Activated CD4-positive, alpha-beta T cell treated with anti-CD3 and anti-CD28 coated beads, Interleukin-2, amount 10 ng/mL, durations not matched to agents 7 days and 5 days (primary cell): Measurements from ENCODE around the gene DNAJC9. TPM values are rescaled to one million over a fixed set of nuclear protein-coding genes. Genes with fewer than 3 reads are reported as not detected.

Experiments used
- CTCF ChIA-PET: fragments of 350-600 bp; sonication (Branson Sonifier 250); formaldehyde crosslinking; loops from one replicate; lab custom pipeline; 2021; ENCODE audit warnings: antibody characterized with exemption; lab: Charles Lee
- POLR2A ChIA-PET: fragments of 350-600 bp; sonication (Branson Sonifier 250); formaldehyde crosslinking; loops from one replicate; lab custom pipeline; 2021; ENCODE audit warnings: antibody characterized with exemption; lab: Charles Lee
- DNase-seq: peaks from one replicate; pipeline ENCODE4 v3.0.0-alpha.2; 2020
- H3K27ac Mint-ChIP-seq: one replicate; pipeline ENCODE4 v1.8.0; 2021; ENCODE audit warnings: mild to moderate bottlenecking, moderate library complexity, mixed read lengths
- H3K27me3 Mint-ChIP-seq: one replicate; pipeline ENCODE4 v1.8.0; 2021; ENCODE audit warnings: mixed read lengths
- H3K36me3 Mint-ChIP-seq: one replicate; pipeline ENCODE4 v1.8.0; 2021; ENCODE audit warnings: low read depth, mixed read lengths
- H3K4me1 Mint-ChIP-seq: one replicate; pipeline ENCODE4 v1.8.0; 2021; ENCODE audit warnings: mixed read lengths
- H3K4me3 Mint-ChIP-seq: one replicate; pipeline ENCODE4 v1.8.0; 2021; ENCODE audit warnings: mild to moderate bottlenecking, moderate library complexity, mixed read lengths
- H3K9me3 Mint-ChIP-seq: one replicate; pipeline ENCODE4 v1.8.0; 2021; ENCODE audit warnings: mixed read lengths
- total RNA-seq, 2 experiments: library from RNA; stranded (reverse); gene quantifications; one replicate each; pipeline ENCODE4 v1.2.3, GENCODE V29; 2021

DNAJC9 gene
- total RNA-seq, 2 experiments from 2014 or later = 54.8 to 63.6 TPM

GRCh38 chr10:73209705-73210104 lies 37.4 kb downstream of the DNAJC9 start:
- no peak overlapping the region for H3K27ac Mint-ChIP-seq
- H3K36me3 Mint-ChIP-seq = peaks cover 19% of the 10 kb centered on the region
- POLR2A ChIA-PET = no interaction called here
- CTCF ChIA-PET = interaction anchor here (0.6 to 0.7 kb wide), 3 partner anchors 276 to 1133 kb away, joined by 3 read pairs; no protein-coding TSS in a partner anchor
- no peaks in the 10 kb centered on the region for H3K4me1 Mint-ChIP-seq
- H3K27me3 Mint-ChIP-seq = no peaks in the 10 kb centered on the region
- no peaks in the 10 kb centered on the region for H3K9me3 Mint-ChIP-seq
- no peak for DNase-seq
- no peak overlapping the region for H3K4me3 Mint-ChIP-seq

- no peaks in the 10 kb centered on the region for H3K27me3 Mint-ChIP-seq
Observed at GRCh38 chr10:73207883-73208282, 39.2 kb downstream of the DNAJC9 start.

GRCh38 chr10:73206385-73206784 lies 40.7 kb downstream of the DNAJC9 start:
- Mint-ChIP-seq H3K4me3 (no peak overlapping the region), H3K27ac (no peak overlapping the region), H3K9me3 (no peaks in the 10 kb centered on the region), H3K4me1 (no peaks in the 10 kb centered on the region), H3K36me3 (peaks cover 8% of the 10 kb centered on the region), H3K27me3 (no peaks in the 10 kb centered on the region)
- POLR2A ChIA-PET = no interaction called here
- DNase-seq = no peak
- CTCF ChIA-PET = no interaction called here

More at GRCh38 chr10:73207883-73208282, 39.2 kb downstream of the DNAJC9 start:
- ChIA-PET CTCF (interaction anchor here (0.6 to 0.9 kb wide), 2 partner anchors 26 kb away, joined by 3 read pairs; no protein-coding TSS in a partner anchor), POLR2A (interaction anchor here (0.5 kb wide), 1 partner anchor 1309 kb away, joined by 3 read pairs; no protein-coding TSS in a partner anchor)
- Mint-ChIP-seq H3K36me3 (peaks cover 8% of the 10 kb centered on the region), H3K9me3 (no peaks in the 10 kb centered on the region), H3K27ac (no peak overlapping the region), H3K4me3 (no peak overlapping the region), H3K4me1 (no peaks in the 10 kb centered on the region)
- no peak for DNase-seq

GRCh38 chr10:73205890-73206289 lies 41.2 kb downstream of the DNAJC9 start:
- no peak overlapping the region for H3K27ac Mint-ChIP-seq
- peaks cover 5% of the 10 kb centered on the region for H3K36me3 Mint-ChIP-seq
- H3K4me1 Mint-ChIP-seq = no peaks in the 10 kb centered on the region
- H3K9me3 Mint-ChIP-seq = no peaks in the 10 kb centered on the region
- DNase-seq = no peak
- POLR2A ChIA-PET = no interaction called here
- H3K4me3 Mint-ChIP-seq = no peak overlapping the region
- no peaks in the 10 kb centered on the region for H3K27me3 Mint-ChIP-seq
- CTCF ChIA-PET = no interaction called here

GRCh38 chr10:73205081-73205480 lies 42.0 kb downstream of the DNAJC9 start:
- no peak overlapping the region for H3K4me3 Mint-ChIP-seq
- no peak overlapping the region for H3K27ac Mint-ChIP-seq
- H3K4me1 Mint-ChIP-seq = no peaks in the 10 kb centered on the region
- no peak for DNase-seq
- H3K9me3 Mint-ChIP-seq = no peaks in the 10 kb centered on the region
- H3K27me3 Mint-ChIP-seq = no peaks in the 10 kb centered on the region
- ChIA-PET POLR2A (no interaction called here), CTCF (interaction anchor here (1.1 kb wide), 1 partner anchor 82 kb away, joined by 3 read pairs; no protein-coding TSS in a partner anchor)
- peaks cover 7% of the 10 kb centered on the region for H3K36me3 Mint-ChIP-seq

Other genes starting within 250 kb of the DNAJC9 start
- 10 to 100 TPM; 31.4 to 32.9 TPM for gene P4HA1, start 150.4 kb downstream of the DNAJC9 start, total RNA-seq
- gene NUDT13, start 136.8 kb downstream of the DNAJC9 start, total RNA-seq = 1 to 10 TPM; 1.5 TPM
- gene ECD, start 79.2 kb downstream of the DNAJC9 start, total RNA-seq = 10 to 100 TPM; 30.5 to 31.7 TPM
- gene FAM149B1, start 79.1 kb downstream of the DNAJC9 start, total RNA-seq = 10 to 100 TPM; 15.2 to 17.0 TPM
- gene MRPS16, start 5.4 kb upstream of the DNAJC9 start, total RNA-seq = 10 to 100 TPM; 91.3 to 95.4 TPM
- under 1 TPM; 0.57 to 0.75 TPM for gene CFAP70, start 111.6 kb upstream of the DNAJC9 start, total RNA-seq
- 10 to 100 TPM; 78.6 to 83.0 TPM for gene ANXA7, start 166.8 kb upstream of the DNAJC9 start, total RNA-seq
- gene MSS51, start 186.3 kb upstream of the DNAJC9 start, total RNA-seq = 1 to 10 TPM; 3.4 TPM
- gene PPP3CB, start 248.8 kb upstream of the DNAJC9 start, total RNA-seq = 10 to 100 TPM; 48.0 to 48.5 TPM